ENCODE measurements around the gene PDCD4.
"Not testable (repeated sequence)": the region's sequence is repeated elsewhere in the genome, so short reads cannot be mapped to it uniquely, and the experiment has no call there.

Gene PDCD4

DNA sequence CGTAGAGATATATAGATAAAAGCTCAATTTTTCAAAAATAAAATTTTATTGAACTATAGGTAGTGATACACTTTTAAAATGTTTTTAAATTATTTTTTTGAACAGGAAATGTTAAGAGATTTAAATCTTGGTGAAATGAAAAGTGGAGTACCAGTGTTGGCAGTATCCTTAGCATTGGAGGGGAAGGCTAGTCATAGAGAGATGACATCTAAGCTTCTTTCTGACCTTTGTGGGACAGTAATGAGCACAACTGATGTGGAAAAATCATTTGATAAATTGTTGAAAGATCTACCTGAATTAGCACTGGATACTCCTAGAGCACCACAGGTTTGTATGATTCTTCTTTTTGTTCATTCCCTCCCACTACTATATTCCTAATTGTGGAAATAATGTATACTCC is 15.8 kb downstream of the PDCD4 start:
- no peak for DNase-seq

GRCh38 chr10:110892602-110893288 is 21.0 kb downstream of the PDCD4 start:
- no peak for DNase-seq

GRCh38 chr10:110893559-110894179 is 21.9 kb downstream of the PDCD4 start:
- DNase-seq = no peak

GRCh38 chr10:110897184-110897583 is 25.5 kb downstream of the PDCD4 start:
- DNase-seq = no peak

DNA sequence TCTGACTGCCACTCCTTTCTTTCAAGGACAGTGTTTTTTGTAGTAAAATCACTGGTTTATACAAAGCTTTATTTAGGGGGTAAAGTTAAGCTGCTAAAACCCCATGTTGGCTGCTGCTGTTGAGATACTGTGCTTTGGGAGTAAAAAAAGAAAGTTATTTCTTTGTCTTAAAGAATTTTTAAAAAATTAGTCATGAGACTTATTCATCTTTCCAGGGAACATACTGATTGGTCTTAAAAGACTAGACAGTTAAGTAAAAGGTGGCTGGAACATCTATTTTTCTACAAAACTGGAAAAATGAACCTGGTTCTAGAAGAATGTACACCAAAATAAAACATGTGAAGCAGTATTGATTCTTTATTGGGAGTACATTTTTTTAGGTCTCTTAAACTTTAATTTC is 26.7 kb downstream of the PDCD4 start:
- DNase-seq = no peak

GRCh38 chr10:110900983-110901382 is 29.3 kb downstream of the PDCD4 start:
- no peak for DNase-seq

DNA sequence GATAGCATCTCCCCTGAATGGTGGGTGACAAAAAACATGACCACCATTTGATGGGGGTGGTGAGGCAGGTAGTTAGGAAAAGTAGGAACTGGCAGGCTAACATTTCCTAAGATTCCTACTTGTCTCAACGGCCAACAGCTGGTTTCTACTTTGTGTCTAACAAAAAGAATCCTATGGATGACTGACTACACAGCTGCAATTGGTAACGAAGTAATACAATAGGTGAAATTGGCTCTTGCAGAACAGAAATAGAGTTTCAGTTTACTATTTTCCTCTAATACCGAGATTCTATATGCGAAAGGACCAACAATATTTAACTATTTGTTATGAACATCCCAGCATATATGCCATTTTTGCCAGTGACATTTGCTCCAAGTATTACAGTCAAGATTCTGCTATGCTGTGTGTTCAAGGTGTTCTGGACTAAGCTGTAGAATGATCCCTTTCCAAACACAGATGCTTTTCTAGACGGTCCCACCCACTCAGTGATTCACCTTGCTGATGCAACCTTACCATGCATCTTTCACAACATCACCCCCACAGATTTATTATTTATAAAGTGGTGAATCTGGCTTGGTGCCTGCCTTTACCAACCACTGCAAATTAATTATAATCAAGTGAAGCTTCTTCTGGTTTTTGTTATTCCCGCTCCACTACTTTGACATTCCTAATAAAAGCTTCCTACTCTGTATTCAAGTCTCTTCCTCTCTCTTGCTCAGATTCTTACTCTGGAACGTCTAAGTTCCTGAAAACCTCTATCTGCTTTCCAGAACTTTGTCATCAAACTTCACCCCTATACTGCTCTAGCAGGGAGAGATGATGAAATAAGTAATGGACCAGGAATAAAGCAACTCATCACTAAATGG is 30.5 kb downstream of the PDCD4 start:
- DNase-seq = no peak

DNA sequence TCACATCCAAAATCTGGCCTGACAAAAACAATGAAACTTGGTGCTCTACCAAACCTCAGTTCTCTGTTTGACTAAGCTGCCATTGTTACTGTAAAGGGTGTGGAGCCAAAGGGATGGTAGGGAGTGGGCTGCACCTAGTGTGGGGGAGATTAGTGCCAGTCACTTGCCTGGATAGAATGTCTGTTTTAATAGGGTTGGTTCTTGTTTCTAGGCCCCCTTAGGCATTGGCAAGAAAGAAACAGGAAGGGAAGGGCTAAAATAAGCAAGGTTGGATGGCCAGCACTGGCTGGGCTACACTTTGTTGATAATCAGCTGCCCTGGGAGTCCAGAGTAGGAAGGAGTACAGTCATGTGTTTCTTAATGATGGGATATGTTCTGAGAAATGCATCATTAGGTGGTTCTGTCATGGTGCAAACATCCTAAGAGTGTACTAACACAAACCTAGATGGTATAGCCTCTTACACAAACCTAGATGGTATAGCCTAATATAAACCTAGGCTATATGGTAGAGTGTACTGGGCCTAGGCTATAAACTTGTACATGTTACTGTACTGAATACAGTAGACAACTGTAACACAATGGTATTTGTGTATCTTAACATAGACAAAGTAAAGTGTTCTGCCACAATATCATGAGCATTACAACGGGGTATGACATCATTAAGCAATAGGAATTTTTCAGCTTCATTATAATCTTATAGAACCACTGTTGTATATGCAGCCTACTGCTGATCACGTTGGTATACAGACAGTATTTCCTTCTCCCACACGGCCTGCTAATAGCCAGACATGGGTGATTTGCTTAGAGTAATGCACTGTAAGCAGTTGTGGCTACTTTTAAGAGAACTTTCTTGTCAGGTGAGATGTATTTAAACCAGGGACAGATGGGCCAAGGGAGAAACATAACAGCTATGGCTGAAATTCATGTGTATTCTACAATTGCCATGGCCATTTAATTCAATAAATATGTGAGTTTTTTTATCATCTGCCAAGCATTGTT is 31.9 kb downstream of the PDCD4 start:
- no peak for DNase-seq

DNA sequence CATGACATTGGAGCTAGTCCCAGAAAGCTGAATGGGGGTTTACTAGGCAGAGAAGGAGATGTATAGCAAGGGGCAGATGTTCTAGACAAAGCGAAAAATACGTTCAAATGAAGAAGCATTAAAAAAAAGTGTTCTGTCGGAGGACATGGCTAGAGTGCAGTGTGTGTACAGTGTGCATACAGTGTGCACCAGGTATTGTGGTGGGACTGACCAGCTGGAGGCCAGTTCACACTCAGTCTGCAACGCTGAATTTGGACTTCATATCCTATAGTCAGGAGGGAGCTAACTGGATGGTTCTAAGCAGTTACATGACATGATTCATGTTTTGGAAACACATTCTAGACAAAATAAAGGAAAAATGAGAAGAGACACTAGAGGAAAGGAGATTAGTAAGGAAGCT is 38.4 kb downstream of the PDCD4 start:
- DNase-seq = no peak

DNA sequence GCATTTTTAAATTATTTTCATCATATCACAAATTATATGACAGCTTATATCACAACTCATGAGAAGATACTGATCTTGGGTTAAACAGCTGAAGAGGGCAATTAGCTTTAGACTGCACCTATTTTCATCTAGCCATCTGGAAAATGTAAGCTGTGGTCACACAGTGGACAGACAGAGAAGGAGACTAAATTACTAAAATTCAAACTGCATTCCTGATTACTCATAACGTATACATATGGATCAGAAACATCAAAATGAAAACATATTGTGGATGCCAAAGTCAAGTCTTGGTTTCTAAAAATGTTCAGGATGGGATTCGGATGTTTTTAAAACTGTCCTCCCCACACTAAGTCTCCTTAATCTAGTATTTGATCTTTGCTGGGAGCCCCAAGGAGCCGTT is 40.6 kb downstream of the PDCD4 start:
- DNase-seq = no peak

DNA sequence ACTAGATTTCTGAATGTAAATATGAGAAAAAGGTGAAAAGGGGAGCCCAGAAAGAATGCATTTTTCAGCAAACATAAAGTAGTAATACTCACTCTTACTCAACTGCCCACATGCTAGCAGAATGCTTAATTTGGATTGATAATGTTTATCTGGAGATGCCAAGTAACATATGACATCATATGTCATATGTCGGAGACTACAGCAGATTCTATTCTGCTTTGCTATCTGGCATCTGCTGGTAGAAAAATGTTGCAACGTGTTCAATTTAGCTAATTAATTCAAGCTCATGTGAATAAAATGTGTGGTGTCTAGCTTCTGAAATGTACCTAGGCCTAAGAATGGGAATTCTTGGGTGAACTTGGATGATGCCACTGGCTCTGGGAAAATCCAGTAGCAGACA is 42.7 kb downstream of the PDCD4 start:
- DNase-seq = no peak

GRCh38 chr10:110915035-110915434 is 43.3 kb downstream of the PDCD4 start:
- DNase-seq = no peak

- DNase-seq = not testable (repeated sequence)
Observed at GRCh38 chr10:110915600-110915999, 43.9 kb downstream of the PDCD4 start.

GRCh38 chr10:110916554-110917346 is 45.0 kb downstream of the PDCD4 start:
- DNase-seq = no peak

DNA sequence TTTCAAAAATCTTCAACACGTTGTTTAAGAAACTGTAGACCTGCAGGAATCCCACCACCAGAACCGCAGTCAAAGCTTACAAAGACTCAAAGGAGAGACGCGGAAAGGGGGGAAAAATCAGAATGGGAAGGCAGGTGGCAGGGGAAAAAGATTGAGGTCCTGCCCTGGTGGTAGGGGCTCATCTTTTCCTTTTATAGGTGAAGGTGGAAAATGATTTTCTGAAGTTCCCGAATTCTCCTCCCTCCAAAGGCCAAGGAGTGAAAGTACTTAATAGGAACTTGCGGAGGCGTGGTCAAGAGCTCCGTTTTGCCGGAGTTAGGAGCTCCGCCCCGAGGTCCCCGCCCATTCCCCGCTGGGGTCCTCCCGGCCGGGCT is 46.5 kb downstream of the PDCD4 start:
- no peak for DNase-seq

GRCh38 chr10:110918643-110919348 is 47.1 kb downstream of the PDCD4 start, which contains the start of gene BBIP1:
Gene BBIP1 (minus strand): TSS chr10:110919180. CDS start chr10:110918157, 1,023 bp downstream.
- DNase-seq = peak; percentile 91

DNA sequence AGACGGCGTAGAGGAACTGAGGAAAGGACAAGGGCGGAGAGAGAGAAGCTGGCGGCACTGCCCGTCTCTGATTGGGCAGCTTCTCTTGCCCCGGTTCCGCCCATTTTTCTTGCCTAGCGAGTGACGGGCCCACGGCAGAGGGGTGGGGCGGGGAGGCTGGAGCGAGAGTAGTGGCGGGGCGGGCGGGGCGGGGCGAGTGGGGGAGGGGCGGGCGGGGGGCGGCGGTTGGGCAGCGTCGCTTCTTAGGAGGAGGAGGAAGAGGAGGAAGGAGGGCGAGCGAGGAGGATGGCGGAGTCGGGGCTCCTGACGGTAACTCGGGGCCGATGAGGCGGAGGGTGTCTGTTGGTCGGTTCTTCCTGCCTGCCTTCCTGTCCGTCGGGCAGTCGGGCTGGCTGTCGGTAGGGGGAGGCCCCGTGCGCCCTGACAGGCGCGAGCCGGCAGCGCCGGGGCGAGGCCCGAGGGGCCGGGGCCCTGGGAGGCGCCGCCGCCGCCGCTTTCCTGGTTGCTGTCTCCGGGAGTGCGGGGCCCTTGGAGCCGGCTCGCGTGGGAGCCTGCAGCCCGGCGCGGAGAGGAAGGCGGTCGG is 47.7 kb downstream of the PDCD4 start, which contains the start of gene SHOC2:
Gene SHOC2 (plus strand): TSS at position 256 of the 583 bp plus-strand sequence. CDS start 44,755 bp downstream, outside the sequence.
- DNase-seq = no peak

GRCh38 chr10:110919971-110920881 is 48.5 kb downstream of the PDCD4 start:
- DNase-seq = no peak

- no peak for DNase-seq
Observed at GRCh38 chr10:110923856-110924493, 52.2 kb downstream of the PDCD4 start.
